Thoracic aorta (tissue), 2 donors: Measurements from ENCODE around the gene TMEM187. TPM values are rescaled to one million over a fixed set of nuclear protein-coding genes. Genes with fewer than 3 reads are reported as not detected.

Experiments used
- ATAC-seq: fragments of 150-250 bp; one replicate; pipeline ENCODE4 v1.8.0; 2017; ENCODE audit warnings: low read depth; ENCODE audit not compliant: insufficient number of reproducible peaks, low FRiP score
- DNase-seq: peaks from one replicate; pipeline ENCODE4 v3.0.0-alpha.2; 2020; ENCODE audit warnings: low spot score
- H3K27ac ChIP-seq, 2 donors: fragments of 200-600 bp; sonication (generic); 1 replicate in 1 of 2; 2 replicates in 1 of 2; pipeline ENCODE4 v1.5.1; 2016; ENCODE audit warnings: mild to moderate bottlenecking in 2 of 2, moderate library complexity in 2 of 2
- H3K27me3 ChIP-seq: fragments of 200-600 bp; sonication (generic); replicated peaks from 2 replicates; pipeline ENCODE4 v1.6.0; 2016; ENCODE audit warnings: mild to moderate bottlenecking; ENCODE audit not compliant: insufficient read depth
- H3K36me3 ChIP-seq: fragments of 200-600 bp; sonication (generic); one replicate; pipeline ENCODE4 v1.5.1; 2016
- H3K4me1 ChIP-seq, 2 donors: fragments of 200-600 bp; sonication (generic); 1 replicate in 1 of 2; 2 replicates in 1 of 2; pipeline versions ENCODE4 v1.5.1 to v1.6.0; 2016; ENCODE audit warnings: low read depth in 2 of 2, mild to moderate bottlenecking in 1 of 2; ENCODE audit not compliant: control insufficient read depth in 1 of 2
- H3K4me3 ChIP-seq: fragments of 200-600 bp; sonication (generic); 2 replicates; pipeline ENCODE4 v1.5.1; 2016; ENCODE audit warnings: mild to moderate bottlenecking
- H3K9me3 ChIP-seq: fragments of 200-600 bp; sonication (generic); 2 replicates; pipeline ENCODE4 v1.5.1; 2016
- total RNA-seq, 2 donors: library from RNA; depleted of rRNA; stranded (reverse); fragments of >200 nt; gene quantifications; one replicate each; pipeline versions ENCODE4 v1.1.0 to v1.2.3, GENCODE V29; 2016
- TF ChIP-seq, protein P1 (sequence below): fragments of 200-600 bp; sonication (generic); IDR thresholded peaks from one replicate; pipeline ENCODE4 v1.5.1; 2019; ENCODE audit warnings: antibody characterized with exemption

The TMEM187 gene
- total RNA-seq, 2 donors from 2014 or later: 0.78 to 23.4 TPM

DNA sequence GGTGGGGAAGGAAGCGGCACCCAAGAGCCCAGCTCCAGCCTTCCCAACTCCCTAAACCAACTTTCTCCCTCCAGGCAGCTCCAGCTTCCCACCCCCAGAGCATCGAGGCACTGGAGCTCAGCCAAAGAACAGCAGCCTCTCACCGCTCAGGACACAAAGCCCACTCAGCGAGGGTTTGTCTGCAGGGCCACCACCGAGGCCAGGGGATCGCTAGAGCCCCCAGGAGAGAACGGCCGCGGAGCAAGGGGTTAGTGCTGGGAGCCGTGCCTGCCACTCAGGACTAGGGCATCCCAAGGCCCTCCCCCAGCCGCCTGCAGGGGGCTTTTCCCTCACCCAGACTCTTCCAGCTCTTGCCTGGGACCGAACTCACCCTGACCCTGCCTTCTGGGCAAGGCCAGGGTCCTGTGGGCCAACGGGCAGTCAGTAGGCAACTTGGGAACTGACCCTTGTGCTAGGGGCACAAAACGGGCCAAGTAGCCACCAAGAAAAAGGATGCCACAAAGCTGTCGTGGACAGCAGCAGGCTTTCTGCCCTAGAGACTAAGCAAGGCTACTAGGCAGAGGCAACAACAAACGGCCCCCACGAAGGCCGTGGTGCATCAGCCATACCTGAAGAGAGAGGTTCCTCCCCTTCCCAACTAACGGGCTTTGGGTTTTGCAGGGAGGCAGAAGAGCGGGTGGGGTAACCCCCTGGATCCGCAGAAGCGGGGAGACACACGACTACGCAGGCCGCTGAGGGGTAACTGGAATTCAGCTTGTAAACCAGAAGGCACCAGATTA lies 3.2 kb upstream of the TMEM187 start:
- no peak for DNase-seq
- Histone ChIP-seq H3K9me3 (no peaks in the 10 kb centered on the region), H3K4me3 (peak overlapping the region; percentile 87), H3K27me3 (no peaks in the 10 kb centered on the region), H3K4me1 (peaks cover 19 to 47% of the 10 kb centered on the region in 2 donors), H3K27ac (peak overlapping the region; percentile 74 to 98), H3K36me3 (no peaks in the 10 kb centered on the region)
- TF ChIP-seq, protein P1, sequence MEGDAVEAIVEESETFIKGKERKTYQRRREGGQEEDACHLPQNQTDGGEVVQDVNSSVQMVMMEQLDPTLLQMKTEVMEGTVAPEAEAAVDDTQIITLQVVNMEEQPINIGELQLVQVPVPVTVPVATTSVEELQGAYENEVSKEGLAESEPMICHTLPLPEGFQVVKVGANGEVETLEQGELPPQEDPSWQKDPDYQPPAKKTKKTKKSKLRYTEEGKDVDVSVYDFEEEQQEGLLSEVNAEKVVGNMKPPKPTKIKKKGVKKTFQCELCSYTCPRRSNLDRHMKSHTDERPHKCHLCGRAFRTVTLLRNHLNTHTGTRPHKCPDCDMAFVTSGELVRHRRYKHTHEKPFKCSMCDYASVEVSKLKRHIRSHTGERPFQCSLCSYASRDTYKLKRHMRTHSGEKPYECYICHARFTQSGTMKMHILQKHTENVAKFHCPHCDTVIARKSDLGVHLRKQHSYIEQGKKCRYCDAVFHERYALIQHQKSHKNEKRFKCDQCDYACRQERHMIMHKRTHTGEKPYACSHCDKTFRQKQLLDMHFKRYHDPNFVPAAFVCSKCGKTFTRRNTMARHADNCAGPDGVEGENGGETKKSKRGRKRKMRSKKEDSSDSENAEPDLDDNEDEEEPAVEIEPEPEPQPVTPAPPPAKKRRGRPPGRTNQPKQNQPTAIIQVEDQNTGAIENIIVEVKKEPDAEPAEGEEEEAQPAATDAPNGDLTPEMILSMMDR: no peak
- no peak for ATAC-seq

DNA sequence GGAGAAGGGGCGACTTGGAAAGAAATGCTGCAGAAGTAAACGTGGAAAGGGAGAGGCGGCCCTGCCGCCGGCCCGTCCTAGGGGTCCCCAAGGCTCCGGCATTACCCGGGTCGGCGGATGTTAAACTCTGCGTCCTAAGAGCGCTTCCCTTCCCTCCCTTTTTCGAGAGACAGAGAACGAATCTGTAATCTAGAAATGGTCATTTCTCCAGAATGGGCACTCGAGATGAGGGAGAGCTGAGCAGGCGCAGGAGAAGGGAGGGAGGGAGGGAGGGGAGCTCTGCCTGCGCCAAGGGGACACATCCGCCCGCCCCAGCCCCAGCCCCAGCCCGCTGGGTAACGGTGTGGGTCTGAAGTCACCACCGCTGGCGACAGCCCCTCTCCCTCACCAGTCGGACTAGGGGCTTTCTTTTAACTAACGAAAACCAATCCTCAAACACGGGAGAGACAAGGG lies 2.6 kb upstream of the TMEM187 start:
- Histone ChIP-seq H3K4me1 (peaks cover 19 to 53% of the 10 kb centered on the region in 2 donors), H3K9me3 (no peaks in the 10 kb centered on the region), H3K27ac (peak overlapping the region; percentile 74 to 98), H3K36me3 (no peaks in the 10 kb centered on the region), H3K4me3 (peak overlapping the region; percentile 87), H3K27me3 (no peaks in the 10 kb centered on the region)
- TF ChIP-seq, protein P1: no peak
- DNase-seq (no peak), ATAC-seq (no peak)

DNA sequence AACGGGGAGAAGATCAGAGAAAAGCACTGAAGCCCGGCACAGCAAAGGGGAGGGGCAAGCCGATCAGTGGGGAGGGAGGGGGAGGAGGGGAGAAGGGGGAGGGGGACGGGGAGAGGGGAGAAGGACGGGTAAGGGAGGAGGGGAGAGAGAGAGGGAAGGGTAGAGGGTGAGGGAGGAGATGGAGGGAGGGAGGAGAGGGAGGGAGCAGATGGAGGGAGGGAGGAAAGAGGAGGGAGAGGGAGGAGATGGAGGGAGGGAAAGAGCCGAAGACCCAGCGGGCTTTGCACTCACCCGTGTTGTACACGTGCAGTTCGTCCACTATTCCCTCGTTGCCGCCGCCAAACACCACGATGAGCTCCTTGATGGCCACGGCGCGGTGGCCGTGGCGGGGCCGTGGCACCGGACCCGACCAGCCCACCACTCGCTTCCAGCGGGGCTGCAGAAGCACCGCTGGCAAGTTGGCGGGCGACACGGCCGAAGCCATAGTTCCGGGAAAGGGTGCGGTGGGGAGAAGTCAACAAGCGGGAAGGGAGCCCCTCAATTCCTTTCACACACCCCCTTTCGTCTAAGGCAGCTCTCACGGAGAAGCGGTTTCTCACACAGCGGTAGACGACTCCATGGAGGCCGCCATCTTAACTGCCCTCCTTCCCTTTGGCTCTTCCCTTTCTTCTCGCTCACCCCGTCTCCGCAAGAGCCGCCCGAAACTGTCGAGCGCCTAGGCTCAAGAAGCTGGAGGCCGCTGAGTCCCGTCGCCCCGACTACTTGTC lies 2.0 kb upstream of the TMEM187 start:
- H3K27me3 ChIP-seq: no peaks in the 10 kb centered on the region
- no peak for DNase-seq

DNA sequence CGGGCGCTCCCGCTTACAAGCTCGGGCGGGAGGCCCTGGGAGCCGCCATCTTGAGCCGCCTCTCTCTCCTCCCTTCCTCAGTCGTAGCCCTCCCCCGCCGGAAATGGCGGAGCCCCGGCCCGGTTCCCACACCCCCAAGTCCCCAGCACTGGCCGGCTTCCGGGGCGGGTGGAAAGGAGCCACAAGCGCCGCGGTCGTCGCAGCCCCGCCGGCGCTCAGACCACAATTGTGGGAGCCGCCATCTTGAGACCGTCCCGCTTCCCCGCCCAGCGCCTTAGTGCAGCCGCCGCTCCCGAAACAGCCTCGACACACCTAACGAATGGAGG lies 1.5 kb upstream of the TMEM187 start:
- H3K27me3 ChIP-seq: no peaks in the 10 kb centered on the region
- ATAC-seq: peak; percentile 61
- H3K36me3 ChIP-seq: no peaks in the 10 kb centered on the region
- H3K27ac ChIP-seq: peak overlapping the region; percentile 96 to 98
- no peaks in the 10 kb centered on the region for H3K9me3 ChIP-seq
- TF ChIP-seq, protein P1: no peak
- peak; percentile 30 for DNase-seq
- H3K4me3 ChIP-seq: peak overlapping the region; percentile 87
- peaks cover 17 to 46% of the 10 kb centered on the region in 2 donors for H3K4me1 ChIP-seq

More for the DNA sequence above, 2.0 kb upstream of the TMEM187 start:
- no peaks in the 10 kb centered on the region for H3K9me3 ChIP-seq
- no peaks in the 10 kb centered on the region for H3K36me3 ChIP-seq
- H3K4me3 ChIP-seq: peak overlapping the region; percentile 87
- peak; percentile 40 for ATAC-seq
- TF ChIP-seq, protein P1: no peak
- peaks cover 19 to 51% of the 10 kb centered on the region in 2 donors for H3K4me1 ChIP-seq
- peak overlapping the region; percentile 96 to 98 for H3K27ac ChIP-seq
